Right lobe of liver (tissue), 6 donors: ENCODE measurements around the gene CSNK1G2. TPM values are rescaled to one million over a fixed set of nuclear protein-coding genes. Genes with fewer than 3 reads are reported as not detected.

Experiments
- ATAC-seq, 4 donors: fragments of 200-7000 bp; cut with Tn5 transposase; one replicate each; pipeline ENCODE4 v1.9.1; 2020; ENCODE audit warnings: mild to moderate bottlenecking in 4 of 4, moderate library complexity in 4 of 4
- DNase-seq, 3 donors: peaks; one replicate each; pipeline ENCODE4 v3.0.0-alpha.2; 2020
- H3K27ac ChIP-seq, 3 donors: fragments of 200-600 bp; one replicate each; pipeline ENCODE4 v1.8.0; 2022
- H3K27me3 ChIP-seq, 2 donors: fragments of 200-600 bp; one replicate each; pipeline ENCODE4 v1.8.0; 2022
- H3K36me3 ChIP-seq, 4 donors: fragments of 200-600 bp; sonication (generic) in 1 of 4; one replicate each; pipeline versions ENCODE4 v1.5.1 to v1.8.0; 2017 to 2022; ENCODE audit warnings: control low read depth in 1 of 4
- H3K4me1 ChIP-seq, 4 donors: fragments of 200-600 bp; sonication (generic) in 1 of 4; one replicate each; pipeline versions ENCODE4 v1.5.1 to v1.8.0; 2017 to 2022; ENCODE audit warnings: control low read depth in 1 of 4
- H3K4me3 ChIP-seq, 3 donors: fragments of 200-600 bp; one replicate each; pipeline ENCODE4 v1.8.0; 2022
- H3K9me3 ChIP-seq, 4 donors: fragments of 200-600 bp; sonication (generic) in 1 of 4; one replicate each; pipeline versions ENCODE4 v1.5.1 to v1.8.0; 2017 to 2022; ENCODE audit warnings: control low read depth in 1 of 4
- CTCF ChIP-seq, 4 donors: fragments of 200-600 bp in 3 of 4; fragments of 450-650 bp in 1 of 4; IDR thresholded peaks; one replicate each; pipeline versions ENCODE4 v1.5.1 to v1.8.0; 2016 to 2022; ENCODE audit warnings: antibody characterized with exemption in 4 of 4, mild to moderate bottlenecking in 2 of 4
- POLR2A ChIP-seq: fragments of 450-650 bp; IDR thresholded peaks from one replicate; pipeline ENCODE4 v1.6.1; 2017; ENCODE audit warnings: antibody characterized with exemption, mild to moderate bottlenecking
- WGBS: methylation state at CpG from one replicate; pipeline ENCODE4 v1.1.6; 2018; ENCODE audit warnings: low coverage, low lambda C conversion rate; ENCODE audit not compliant: insufficient coverage; ENCODE audit errors: missing lambda C conversion rate; 5-methylcytosine and 5-hydroxymethylcytosine counted together
- intact Hi-C, 2 donors: fragments of 100-400 bp; cut with DNase I; formaldehyde crosslinking; loops; one replicate each; pipeline versions ENCODE4 v1.11.2 to v1.14.1; 2022
- total RNA-seq, 6 experiments: library from RNA; depleted of rRNA in 2 of 6; stranded (reverse); fragments of >200 nt in 2 of 6; fragmentation: NEBNext Ultra II Directional in 3 of 6; extraction: Animal tissue kit (Norgen Biotek cat#: 25700) in 3 of 6; gene quantifications; one replicate each; pipeline versions ENCODE4 v1.1.0 to v1.2.4, GENCODE V29; 2016 to 2023
- donor health status: DM: no; HTN: yes; CAD: no.
- donor health status: DM: no; HTN: no; CAD: no.
- donor health status: DM: no; HTN: no; CAD: no.
- donor health status: DM: no; HTN: yes; CAD: no.
- donor health status: DM: no; HTN: yes; CAD: no.

CSNK1G2 gene
- total RNA-seq, 6 experiments from 2014 or later, result 14.4 to 35.2 (median 22.6) TPM

DNA sequence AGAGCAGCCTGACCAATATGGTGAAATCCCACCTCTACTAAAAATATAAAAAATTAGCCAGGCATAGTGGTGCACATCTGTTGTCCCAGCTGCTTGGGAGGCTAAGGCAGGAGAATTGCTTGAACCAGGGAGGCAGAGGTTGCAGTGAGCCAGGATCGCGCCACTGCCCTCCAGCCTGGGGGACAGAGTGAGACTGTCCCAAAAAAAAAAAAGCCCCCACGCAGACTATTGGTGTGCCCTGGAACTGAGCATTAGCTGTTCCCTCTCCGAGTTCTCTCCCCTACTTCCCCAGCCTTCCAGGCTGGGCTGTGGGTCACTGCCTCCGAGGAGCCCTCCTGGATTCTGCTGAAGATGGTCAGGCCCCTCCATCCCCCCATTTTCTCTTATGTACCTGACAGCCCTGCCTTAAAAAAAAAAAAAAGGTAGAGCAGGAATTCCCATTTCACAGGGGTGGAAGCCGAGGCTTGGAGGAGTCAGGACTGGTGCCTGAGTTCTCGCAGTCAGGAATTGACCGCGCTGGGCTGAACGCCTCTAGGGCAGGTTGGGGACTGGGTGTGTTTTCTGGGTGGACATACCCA is 33.9 kb upstream of the CSNK1G2 start:
- intact Hi-C loops, result no loop called here
- H3K36me3 ChIP-seq, result no peaks in the 10 kb centered on the region
- H3K9me3 ChIP-seq, result no peaks in the 10 kb centered on the region
- no peak overlapping the region for H3K27ac ChIP-seq
- H3K4me3 ChIP-seq, result no peak overlapping the region
- TF ChIP-seq CTCF (IDR thresholded peaks at IDR 0.05), result no peak
- no peak for TF ChIP-seq POLR2A
- WGBS, result 98% methylated on average over 6 of the region's 10 CpGs
- no peak for ATAC-seq
- H3K4me1 ChIP-seq, result peaks cover 0 to 13% (median 0%) of the 10 kb centered on the region in 4 donors
- no peaks in the 10 kb centered on the region for H3K27me3 ChIP-seq
- no peak for DNase-seq

GRCh38 chr19:1907563-1908363 is 33.2 kb upstream of the CSNK1G2 start:
- peaks cover 0 to 12% (median 0%) of the 10 kb centered on the region in 4 donors for H3K4me1 ChIP-seq
- 12% methylated on average over 3 of the region's 43 CpGs for whole genome bisulfite sequencing
- peak overlapping the region in 1 of 3 donors; percentile 18 for H3K27ac ChIP-seq

GRCh38 chr19:1908364-1908678 is 32.7 kb upstream of the CSNK1G2 start:
- Histone ChIP-seq H3K4me1 (peaks cover 0 to 8% (median 0%) of the 10 kb centered on the region in 4 donors), H3K36me3 (peaks cover 0 to 3% (median 0%) of the 10 kb centered on the region in 4 donors), H3K27ac (no peak overlapping the region), H3K9me3 (no peaks in the 10 kb centered on the region), H3K27me3 (no peaks in the 10 kb centered on the region), H3K4me3 (no peak overlapping the region)
- WGBS, result no CpG with 5 or more reads among the region's 13 CpGs
- intact Hi-C loops, result no loop called here
- TF ChIP-seq POLR2A (no peak), CTCF (IDR thresholded peaks at IDR 0.05) (no peak)
- ATAC-seq (no peak), DNase-seq (no peak)

More at GRCh38 chr19:1907563-1908363, 33.2 kb upstream of the CSNK1G2 start:
- Histone ChIP-seq H3K9me3 (no peaks in the 10 kb centered on the region), H3K27me3 (no peaks in the 10 kb centered on the region), H3K4me3 (no peak overlapping the region), H3K36me3 (no peaks in the 10 kb centered on the region)
- peak in 1 of 4 donors; percentile 27 for ATAC-seq
- TF ChIP-seq POLR2A, result no peak
- TF ChIP-seq CTCF (IDR thresholded peaks at IDR 0.05), result no peak
- DNase-seq, result peak in 1 of 3 donors; percentile 59
- intact Hi-C loops, result no loop called here

GRCh38 chr19:1909761-1910080 is 31.3 kb upstream of the CSNK1G2 start:
- WGBS, result no CpG with 5 or more reads among the region's 10 CpGs
- H3K27me3 ChIP-seq, result no peaks in the 10 kb centered on the region
- H3K4me1 ChIP-seq, result peaks cover 0 to 7% (median 0%) of the 10 kb centered on the region in 4 donors
- no peak overlapping the region for H3K4me3 ChIP-seq
- DNase-seq (no peak), ATAC-seq (no peak)
- H3K27ac ChIP-seq, result no peak overlapping the region
- no peaks in the 10 kb centered on the region for H3K9me3 ChIP-seq
- intact Hi-C loops, result no loop called here
- TF ChIP-seq CTCF (IDR thresholded peaks at IDR 0.05) (no peak), POLR2A (no peak)
- peaks cover 0 to 3% (median 0%) of the 10 kb centered on the region in 4 donors for H3K36me3 ChIP-seq
